HepG2 (cell line): ENCODE data around the gene RALY. TPM values are rescaled to one million over a fixed set of nuclear protein-coding genes. Genes with fewer than 3 reads are reported as not detected.

Experiments
- ARID4A ChIP-seq: sonication (generic); formaldehyde crosslinking; IDR thresholded peaks from 2 replicates; pipeline ENCODE4 v1.5.0; 2020; ENCODE audit warnings: mild to moderate bottlenecking, missing genetic modification reagents, borderline replicate concordance
- BRF2 ChIP-seq: sonication (generic); formaldehyde crosslinking; IDR thresholded peaks from 2 replicates; pipeline ENCODE4 v1.8.1; 2022; ENCODE audit warnings: mild to moderate bottlenecking, missing genetic modification reagents
- DMAP1 ChIP-seq: IDR thresholded peaks from 2 replicates; pipeline ENCODE4 v1.6.1; 2016
- ERF ChIP-seq: IDR thresholded peaks from 2 replicates; pipeline ENCODE4 v1.6.1; 2018; ENCODE audit warnings: missing biosample characterization, missing genetic modification reagents
- FLYWCH1 ChIP-seq: sonication (generic); formaldehyde crosslinking; IDR thresholded peaks from 2 replicates; pipeline ENCODE4 v1.8.1; 2023; ENCODE audit warnings: mild to moderate bottlenecking, missing genetic modification reagents
- GABPA ChIP-seq, 2 experiments: IDR thresholded peaks; 2 replicates each; pipeline ENCODE4 v1.6.1; 2011 to 2016; ENCODE audit warnings: low read depth in 2 of 2, low read length in 1 of 2, missing biosample characterization in 1 of 2, missing genetic modification characterization in 1 of 2
- MXI1 ChIP-seq: IDR thresholded peaks from 3 replicates; pipeline ENCODE4 v1.6.1; 2012; ENCODE audit warnings: low read depth, low read length, inconsistent platforms, borderline replicate concordance
- TARDBP ChIP-seq: sonication (generic); formaldehyde crosslinking; IDR thresholded peaks from 2 replicates; pipeline ENCODE4 v1.8.0; 2022; ENCODE audit warnings: mild to moderate bottlenecking, missing genetic modification reagents
- WIZ ChIP-seq: sonication (generic); formaldehyde crosslinking; IDR thresholded peaks from 2 replicates; pipeline ENCODE4 v1.5.1; 2020; ENCODE audit warnings: mild to moderate bottlenecking, missing genetic modification reagents
- ZBED4 ChIP-seq: sonication (generic); formaldehyde crosslinking; IDR thresholded peaks from 2 replicates; pipeline ENCODE4 v1.4.0; 2020; ENCODE audit warnings: missing genetic modification reagents, borderline replicate concordance
- ZBTB26 ChIP-seq: IDR thresholded peaks from 2 replicates; pipeline ENCODE4 v1.6.1; 2016; ENCODE audit warnings: missing compliant biosample characterization, missing genetic modification reagents, borderline replicate concordance
- ZFY ChIP-seq: sonication (generic); formaldehyde crosslinking; IDR thresholded peaks from 2 replicates; pipeline ENCODE4 v1.4.0; 2020; ENCODE audit warnings: missing genetic modification reagents
- ZNF138 ChIP-seq: sonication (generic); formaldehyde crosslinking; IDR thresholded peaks from 2 replicates; pipeline ENCODE4 v1.5.0; 2020; ENCODE audit warnings: mild to moderate bottlenecking, low read depth, missing genetic modification reagents
- ZNF292 ChIP-seq: sonication (generic); formaldehyde crosslinking; IDR thresholded peaks from 2 replicates; pipeline ENCODE4 v1.8.1; 2022; ENCODE audit warnings: mild to moderate bottlenecking, low read depth, missing genetic modification reagents, borderline replicate concordance
- ZNF333 ChIP-seq: sonication (generic); formaldehyde crosslinking; IDR thresholded peaks from 2 replicates; pipeline ENCODE4 v1.4.0; 2020; ENCODE audit warnings: mild to moderate bottlenecking, missing genetic modification reagents, borderline replicate concordance
- ZNF501 ChIP-seq: sonication (generic); formaldehyde crosslinking; IDR thresholded peaks from 2 replicates; pipeline ENCODE4 v1.5.1; 2020; ENCODE audit warnings: mild to moderate bottlenecking, moderate library complexity, missing genetic modification reagents
- ZNF670 ChIP-seq: sonication (generic); formaldehyde crosslinking; IDR thresholded peaks from 2 replicates; pipeline ENCODE4 v1.8.0; 2022; ENCODE audit warnings: mild to moderate bottlenecking, missing genetic modification reagents, borderline replicate concordance
- ZNF772 ChIP-seq: sonication (generic); formaldehyde crosslinking; IDR thresholded peaks from 2 replicates; pipeline ENCODE4 v1.5.0; 2020; ENCODE audit warnings: mild to moderate bottlenecking, missing genetic modification reagents
- ZNF878 ChIP-seq: sonication (generic); formaldehyde crosslinking; IDR thresholded peaks from 2 replicates; pipeline ENCODE4 v1.8.1; 2023; ENCODE audit warnings: mild to moderate bottlenecking, missing genetic modification reagents, moderate library complexity
- polyA plus RNA-seq, 8 experiments: library from polyadenylated mRNA; depleted of rRNA in 3 of 8; stranded (reverse) in 7 of 8; unstranded in 1 of 8; fragments of >200 nt; fragmentation: Illumina TruSeq in 4 of 8; extraction: Trizol in 4 of 8; gene quantifications; 2 replicates each; pipeline versions ENCODE4 v1.2.1 to v1.2.3, GENCODE V29; 2011 to 2016; ENCODE audit warnings: low read depth in 4 of 8, missing spikeins in 1 of 8, mixed read lengths in 1 of 8; ENCODE audit not compliant: insufficient read depth in 1 of 8
- total RNA-seq, 5 experiments: library from RNA; depleted of rRNA; stranded (reverse); fragments of >200 nt; fragmentation: Illumina TruSeq; extraction: Trizol; gene quantifications; 2 replicates each; pipeline ENCODE4 v1.2.3, GENCODE V29; 2016; ENCODE audit warnings: low read depth in 1 of 5

Gene RALY
- total and polyA plus RNA-seq, 2 of the 13 experiments (the other 11 are each of a cell fraction or from before 2014, with no cell fraction given), result 178 to 186 TPM

- TF ChIP-seq TARDBP, result peak; percentile 84
- TF ChIP-seq ZBTB26, result 0 out of 2 replicates have a peak, but pooled peaks have one; percentile 13
- TF ChIP-seq MXI1, result peak; percentile 88; the same call in 1 of the 3 replicates
- TF ChIP-seq ZNF772 (CRISPR knock-in tag), result no peak; the same call in 1 of the 2 replicates
- peak; percentile 90 for TF ChIP-seq ZFY (CRISPR knock-in tag)
- TF ChIP-seq ARID4A (CRISPR knock-in tag), result peak; percentile 83
- TF ChIP-seq ZNF501 (CRISPR knock-in tag), result peak; percentile 44; the same call in 1 of the 2 replicates
- TF ChIP-seq ZNF138 (CRISPR knock-in tag), result 0 out of 2 replicates have a peak, but pooled peaks have one; percentile 40
- no peak for TF ChIP-seq ZNF878 (CRISPR knock-in tag)
- TF ChIP-seq ZNF670, result no peak
- TF ChIP-seq ZNF333, result 0 out of 2 replicates have a peak, but pooled peaks have one; percentile 25
- peak; percentile 93 for TF ChIP-seq ERF (CRISPR knock-in tag)
- TF ChIP-seq BRF2 (CRISPR knock-in tag), result no peak
- TF ChIP-seq GABPA (IDR thresholded peaks at IDR 0.05; ENCODE audit: low read depth, low read length), result peak; percentile 75
- TF ChIP-seq GABPA (CRISPR knock-in tag; IDR thresholded peaks at IDR 0.05; ENCODE audit: low read depth), result peak; percentile 94
- TF ChIP-seq FLYWCH1 (CRISPR knock-in tag), result no peak
- peak; percentile 87; the same call in 1 of the 2 replicates for TF ChIP-seq ZNF292
- TF ChIP-seq WIZ (CRISPR knock-in tag), result no peak
- TF ChIP-seq ZBED4 (CRISPR knock-in tag), result peak; percentile 78; the same call in 1 of the 2 replicates
- TF ChIP-seq DMAP1 (CRISPR knock-in tag), result peak; percentile 87
Measured at GRCh38 chr20:33992923-33993575, 662 bp upstream of the RALY start (continued).
